DLD1 (cell line): ENCODE measurements around the gene NIPBL.
"Not testable (repeated sequence)": the region's sequence is repeated elsewhere in the genome, so short reads cannot be mapped to it uniquely, and the experiment has no call there.

Experiments
- in situ Hi-C: cut with HindIII; loops from 2 replicates; pipeline ENCODE4 v1.10.0; 2017; ENCODE audit warnings: low sequenced_read_pairs

The NIPBL gene, protein sequence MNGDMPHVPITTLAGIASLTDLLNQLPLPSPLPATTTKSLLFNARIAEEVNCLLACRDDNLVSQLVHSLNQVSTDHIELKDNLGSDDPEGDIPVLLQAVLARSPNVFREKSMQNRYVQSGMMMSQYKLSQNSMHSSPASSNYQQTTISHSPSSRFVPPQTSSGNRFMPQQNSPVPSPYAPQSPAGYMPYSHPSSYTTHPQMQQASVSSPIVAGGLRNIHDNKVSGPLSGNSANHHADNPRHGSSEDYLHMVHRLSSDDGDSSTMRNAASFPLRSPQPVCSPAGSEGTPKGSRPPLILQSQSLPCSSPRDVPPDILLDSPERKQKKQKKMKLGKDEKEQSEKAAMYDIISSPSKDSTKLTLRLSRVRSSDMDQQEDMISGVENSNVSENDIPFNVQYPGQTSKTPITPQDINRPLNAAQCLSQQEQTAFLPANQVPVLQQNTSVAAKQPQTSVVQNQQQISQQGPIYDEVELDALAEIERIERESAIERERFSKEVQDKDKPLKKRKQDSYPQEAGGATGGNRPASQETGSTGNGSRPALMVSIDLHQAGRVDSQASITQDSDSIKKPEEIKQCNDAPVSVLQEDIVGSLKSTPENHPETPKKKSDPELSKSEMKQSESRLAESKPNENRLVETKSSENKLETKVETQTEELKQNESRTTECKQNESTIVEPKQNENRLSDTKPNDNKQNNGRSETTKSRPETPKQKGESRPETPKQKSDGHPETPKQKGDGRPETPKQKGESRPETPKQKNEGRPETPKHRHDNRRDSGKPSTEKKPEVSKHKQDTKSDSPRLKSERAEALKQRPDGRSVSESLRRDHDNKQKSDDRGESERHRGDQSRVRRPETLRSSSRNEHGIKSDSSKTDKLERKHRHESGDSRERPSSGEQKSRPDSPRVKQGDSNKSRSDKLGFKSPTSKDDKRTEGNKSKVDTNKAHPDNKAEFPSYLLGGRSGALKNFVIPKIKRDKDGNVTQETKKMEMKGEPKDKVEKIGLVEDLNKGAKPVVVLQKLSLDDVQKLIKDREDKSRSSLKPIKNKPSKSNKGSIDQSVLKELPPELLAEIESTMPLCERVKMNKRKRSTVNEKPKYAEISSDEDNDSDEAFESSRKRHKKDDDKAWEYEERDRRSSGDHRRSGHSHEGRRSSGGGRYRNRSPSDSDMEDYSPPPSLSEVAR (N-terminal part only)

DNA sequence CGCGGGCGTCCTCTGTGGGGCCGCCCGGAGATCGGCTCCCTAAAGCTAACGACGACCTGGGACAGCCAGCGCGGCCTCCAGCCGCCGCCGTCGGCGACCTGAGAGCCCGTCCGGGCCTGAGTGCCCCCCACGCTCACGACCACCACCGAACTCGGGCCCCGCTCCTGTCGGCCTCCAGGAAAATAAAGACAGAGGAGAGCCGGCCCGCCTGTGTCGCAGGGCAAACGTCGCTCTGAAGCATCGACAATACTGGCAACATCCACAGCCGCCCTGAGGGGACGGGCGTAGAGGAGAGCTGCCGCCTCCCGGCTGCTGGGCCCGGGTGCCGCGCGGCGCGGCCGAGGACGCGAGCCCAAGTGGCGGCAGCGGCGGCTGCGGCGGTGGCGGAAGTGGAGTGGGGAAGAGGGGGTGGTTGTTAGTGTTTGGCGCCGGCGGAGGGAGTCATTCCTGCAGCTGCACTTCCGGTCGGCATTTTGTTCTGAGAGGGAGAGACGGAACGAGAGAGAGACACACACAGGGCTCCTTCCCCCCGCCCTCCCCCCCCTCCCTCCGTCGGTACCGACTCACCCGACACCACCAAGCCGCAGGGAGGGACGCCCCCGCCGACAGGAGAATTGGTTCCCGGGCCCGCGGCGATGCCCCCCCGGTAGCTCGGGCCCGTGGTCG lies at the start of gene NIPBL:
TSS of gene NIPBL (plus strand) at position 471 of the 666 bp plus-strand sequence. CDS start 76,928 bp downstream, outside the sequence.
- in situ Hi-C loops = no loop called here

DNA sequence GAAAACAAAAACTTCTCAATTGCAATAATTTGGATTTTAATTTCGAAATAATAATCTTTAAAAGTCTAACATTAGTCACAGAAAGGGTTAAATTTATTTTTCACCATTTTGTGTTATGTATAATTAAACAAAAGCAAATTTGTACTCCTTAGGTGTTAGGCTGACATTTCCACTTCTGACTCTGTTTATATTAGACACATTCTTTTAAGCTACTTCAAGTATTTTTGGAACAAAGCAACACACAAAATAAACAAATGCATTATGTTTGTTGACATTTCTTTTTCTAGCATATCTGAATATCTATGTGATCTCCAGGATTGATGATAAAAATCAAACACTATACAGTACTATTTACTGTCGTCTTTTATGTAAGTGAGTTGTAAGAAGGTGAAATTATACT lies 44.3 kb upstream of the NIPBL start:
- in situ Hi-C loops = no loop called here

DNA sequence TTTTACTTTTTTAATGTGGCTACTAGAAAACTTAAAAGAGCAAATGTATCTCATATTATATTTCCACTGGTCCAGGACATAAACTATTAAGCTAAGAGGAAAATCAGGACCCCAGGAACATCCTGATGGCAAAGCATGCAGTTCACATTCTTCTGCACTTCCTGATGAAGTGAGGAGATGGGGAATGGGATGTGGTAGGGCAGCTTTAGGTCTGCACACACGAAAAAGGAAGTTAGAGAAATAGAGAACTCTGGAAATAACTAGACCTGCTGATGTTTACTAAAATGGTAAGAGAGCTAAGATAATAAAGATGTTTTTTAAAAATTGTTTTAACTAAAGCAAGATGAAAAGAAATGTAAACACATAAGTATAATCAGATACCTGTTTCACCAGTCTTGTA lies 39.7 kb upstream of the NIPBL start:
- in situ Hi-C loops = no loop called here

DNA sequence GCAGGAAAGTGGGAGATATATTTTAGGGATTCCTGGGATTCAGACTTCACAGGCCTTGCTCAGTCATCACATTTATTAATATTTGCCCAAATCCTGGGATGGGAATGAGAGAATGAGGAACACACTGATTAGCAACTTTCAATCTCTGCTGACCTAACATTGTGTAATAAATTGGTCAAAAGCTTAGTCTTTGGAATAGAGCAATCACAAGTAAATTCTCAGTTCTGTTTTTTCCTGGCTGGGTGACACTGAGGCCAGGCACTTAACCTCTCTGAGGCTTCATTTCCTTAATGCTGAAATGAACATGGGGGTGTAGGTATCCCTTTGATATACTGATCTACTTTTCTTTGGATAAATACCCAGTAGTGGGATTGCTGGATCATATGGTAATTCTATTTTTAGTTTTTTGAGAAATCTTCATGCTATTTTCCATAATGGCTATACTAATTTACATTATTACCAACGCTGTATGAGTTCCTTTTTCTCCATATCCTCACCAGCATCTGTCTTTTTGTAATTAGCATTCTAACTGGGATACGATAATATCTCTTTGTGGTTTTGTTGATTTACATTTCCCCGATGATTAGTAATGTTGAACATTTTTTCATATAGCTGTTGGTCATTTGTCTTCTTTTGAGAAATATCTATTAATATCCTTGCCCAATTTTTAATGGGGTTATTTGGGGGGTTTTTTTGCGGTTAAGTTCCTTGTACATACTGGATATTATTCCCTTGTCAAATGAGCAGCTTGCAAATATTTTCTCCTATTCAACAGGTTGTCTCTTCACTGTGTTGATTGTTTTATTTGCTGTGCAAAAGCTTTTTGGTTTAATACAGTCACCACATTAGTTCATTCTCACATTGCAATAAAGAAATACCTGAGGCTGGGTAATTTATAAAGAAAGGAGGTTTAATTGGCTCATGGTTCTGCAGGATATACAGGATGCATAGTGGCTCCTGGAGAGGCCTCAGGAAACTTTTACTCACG lies 36.8 kb upstream of the NIPBL start:
- in situ Hi-C loops = no loop called here

DNA sequence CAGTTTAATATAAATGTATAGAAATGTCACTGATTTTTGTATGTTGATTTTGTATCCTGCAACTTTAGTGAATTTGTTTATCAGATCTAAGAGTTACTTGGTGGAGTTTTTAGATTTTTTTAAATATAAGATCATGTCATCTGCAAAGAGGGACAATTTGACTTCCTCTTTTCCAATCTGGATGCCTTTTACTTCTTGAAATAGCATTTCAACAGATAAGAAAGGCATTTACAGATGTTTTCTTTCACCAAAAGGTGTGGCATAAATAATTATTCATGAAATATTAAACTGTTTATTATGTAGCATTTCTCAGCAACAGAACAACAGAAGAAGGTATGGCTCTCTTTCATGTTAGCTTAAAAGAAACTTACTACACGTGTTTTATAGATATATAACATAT lies 34.9 kb upstream of the NIPBL start:
- in situ Hi-C loops = no loop called here

DNA sequence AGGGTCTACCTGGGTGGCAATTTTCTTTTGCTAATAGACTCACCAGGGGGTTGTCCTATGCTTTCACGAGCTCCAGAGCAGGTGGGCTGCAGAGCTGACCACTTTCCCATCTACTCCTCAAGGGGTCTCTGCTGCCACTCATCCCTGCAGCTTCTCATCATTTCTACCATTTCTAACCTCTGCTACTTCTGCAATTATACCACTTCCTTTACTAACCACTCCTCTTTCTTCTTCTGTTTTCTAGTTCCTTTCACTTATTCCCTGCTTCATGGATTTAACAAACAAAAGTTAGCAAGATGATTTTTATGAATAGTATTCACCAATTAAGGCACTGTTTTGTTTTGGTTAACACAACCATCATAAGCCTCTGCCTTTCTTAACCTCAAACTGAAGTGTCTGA lies 34.5 kb upstream of the NIPBL start:
- in situ Hi-C loops = no loop called here

DNA sequence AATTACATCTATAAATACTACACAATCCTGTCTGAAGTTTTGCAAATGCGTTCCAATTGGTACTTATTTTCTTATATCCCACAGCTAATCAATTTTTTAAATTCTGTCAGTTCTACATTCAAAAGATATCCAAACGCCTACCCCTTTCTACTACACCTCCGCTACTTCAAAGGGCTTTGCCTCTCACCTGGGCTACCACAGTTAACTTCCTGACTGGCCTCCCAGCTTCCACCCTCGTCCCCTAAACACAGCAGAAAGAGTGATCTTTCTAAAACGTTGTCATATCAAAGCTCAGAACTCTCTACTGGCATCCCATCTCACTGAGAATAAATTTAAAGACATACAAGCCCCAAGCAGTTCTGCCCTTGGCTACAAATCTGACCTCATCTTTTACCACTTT lies 32.3 kb upstream of the NIPBL start:
- in situ Hi-C loops = no loop called here

DNA sequence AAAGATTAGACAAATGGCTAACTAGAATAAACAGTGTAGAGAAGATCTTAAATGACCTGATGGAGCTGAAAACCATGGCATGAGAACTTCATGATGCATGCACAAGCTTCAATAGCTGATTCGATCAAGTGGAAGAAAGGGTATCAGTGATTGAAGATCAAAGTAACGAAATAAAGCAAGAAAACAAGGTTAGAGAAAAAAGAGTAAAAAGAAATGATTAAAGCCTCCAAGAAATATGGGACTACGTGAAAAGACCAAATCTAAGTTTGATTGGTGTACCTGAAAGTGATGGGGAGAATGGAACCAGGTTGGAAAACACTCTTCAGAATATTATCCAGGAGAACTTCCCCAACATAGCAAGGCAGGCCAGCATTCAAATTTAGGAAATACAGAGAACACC lies 28.0 kb upstream of the NIPBL start:
- in situ Hi-C loops = not testable (repeated sequence)

DNA sequence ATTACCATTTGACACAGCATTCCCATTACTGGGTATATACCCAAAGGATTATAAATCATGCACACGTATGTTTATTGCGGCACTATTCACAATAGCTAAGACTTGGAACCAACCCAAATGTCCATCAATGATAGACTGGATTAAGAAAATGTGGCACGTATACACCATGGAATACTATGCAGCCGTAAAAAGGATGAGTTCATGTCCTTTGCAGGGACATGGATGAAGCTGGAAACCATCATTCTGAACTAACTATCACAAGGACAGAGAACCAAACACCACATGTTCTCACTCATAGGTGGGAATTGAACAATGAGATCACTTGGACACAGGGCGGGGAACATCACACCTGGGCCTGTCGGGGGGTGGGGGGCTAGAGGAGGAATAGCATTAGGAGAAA lies 23.7 kb upstream of the NIPBL start:
- in situ Hi-C loops = loop anchor here (25.0 kb wide), 1 partner anchor 91 kb away; no protein-coding TSS in a partner anchor

DNA sequence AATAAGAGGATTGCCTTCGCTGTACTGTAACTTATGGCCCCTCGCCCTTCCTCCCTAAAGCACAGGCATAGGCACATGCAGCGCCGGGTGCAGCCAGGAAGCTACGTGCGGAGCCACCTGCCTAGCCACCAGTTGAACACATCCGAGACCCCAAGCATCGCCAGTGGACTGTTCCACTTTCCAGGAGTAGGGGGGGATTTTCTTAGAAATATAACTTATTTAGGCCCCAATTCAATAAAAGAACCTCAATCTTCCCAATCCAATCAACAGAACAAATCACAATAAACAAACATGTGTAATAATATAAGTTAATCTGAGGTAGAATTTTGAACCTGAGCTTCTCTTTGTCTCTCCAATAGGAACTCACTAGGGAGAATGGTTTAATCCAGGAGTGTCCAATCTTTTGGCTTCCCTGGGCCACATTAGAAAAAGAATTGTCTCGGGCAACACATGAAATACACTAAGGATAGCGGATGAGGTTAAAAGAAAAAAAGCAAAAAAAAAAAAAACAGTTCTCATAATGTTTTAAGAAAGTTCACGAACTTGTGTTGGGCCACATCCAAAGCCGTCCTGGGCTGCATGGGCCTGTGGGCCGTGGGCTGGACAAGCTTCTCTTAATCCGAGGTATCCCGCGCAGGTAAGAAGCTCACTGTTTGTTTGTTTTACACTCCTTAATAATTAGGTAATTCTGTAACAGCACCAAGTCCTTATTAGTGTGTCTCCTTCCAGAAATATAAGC lies 22.0 kb upstream of the NIPBL start:
- in situ Hi-C loops = loop anchor here (25.0 kb wide), 1 partner anchor 92 kb away; no protein-coding TSS in a partner anchor

DNA sequence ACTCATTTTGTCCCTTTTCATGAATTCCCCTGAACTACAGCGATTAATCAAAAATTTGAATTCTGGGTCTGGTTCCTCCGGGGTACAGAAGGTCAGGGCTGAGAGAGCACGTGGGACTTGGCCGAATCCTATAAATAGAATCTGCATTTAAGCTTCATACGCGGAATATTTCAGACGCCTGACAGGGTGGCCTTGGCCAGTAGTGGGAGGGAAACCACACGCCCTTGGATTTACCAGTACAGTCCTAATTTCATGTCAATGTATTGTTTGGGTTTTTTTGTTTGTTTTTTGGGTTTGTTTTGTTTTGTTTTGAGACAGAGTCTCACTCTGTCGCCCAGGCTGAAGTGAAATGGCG lies 21.5 kb upstream of the NIPBL start:
- in situ Hi-C loops = loop anchor here (25.0 kb wide), 1 partner anchor 93 kb away; no protein-coding TSS in a partner anchor

DNA sequence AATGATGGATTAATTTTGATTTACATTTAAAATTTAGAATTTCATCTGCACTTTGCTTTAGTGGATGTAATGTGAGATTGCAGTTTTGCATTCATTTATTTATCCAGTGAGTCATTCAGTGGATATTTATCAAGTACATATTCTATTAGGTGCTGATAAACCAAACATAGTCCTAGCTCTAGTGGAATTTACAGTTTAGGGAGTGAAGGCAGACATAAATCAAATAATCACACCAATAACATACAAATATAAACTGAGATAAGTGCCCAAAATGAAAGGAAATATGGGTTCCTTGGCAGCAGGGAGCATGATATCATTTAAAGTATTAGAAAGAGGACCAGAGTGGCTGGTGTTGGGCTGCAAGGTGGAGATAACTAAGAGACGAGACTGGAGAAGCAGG lies 14.7 kb upstream of the NIPBL start:
- in situ Hi-C loops = loop anchor here (25.0 kb wide), 1 partner anchor 100 kb away; no protein-coding TSS in a partner anchor

DNA sequence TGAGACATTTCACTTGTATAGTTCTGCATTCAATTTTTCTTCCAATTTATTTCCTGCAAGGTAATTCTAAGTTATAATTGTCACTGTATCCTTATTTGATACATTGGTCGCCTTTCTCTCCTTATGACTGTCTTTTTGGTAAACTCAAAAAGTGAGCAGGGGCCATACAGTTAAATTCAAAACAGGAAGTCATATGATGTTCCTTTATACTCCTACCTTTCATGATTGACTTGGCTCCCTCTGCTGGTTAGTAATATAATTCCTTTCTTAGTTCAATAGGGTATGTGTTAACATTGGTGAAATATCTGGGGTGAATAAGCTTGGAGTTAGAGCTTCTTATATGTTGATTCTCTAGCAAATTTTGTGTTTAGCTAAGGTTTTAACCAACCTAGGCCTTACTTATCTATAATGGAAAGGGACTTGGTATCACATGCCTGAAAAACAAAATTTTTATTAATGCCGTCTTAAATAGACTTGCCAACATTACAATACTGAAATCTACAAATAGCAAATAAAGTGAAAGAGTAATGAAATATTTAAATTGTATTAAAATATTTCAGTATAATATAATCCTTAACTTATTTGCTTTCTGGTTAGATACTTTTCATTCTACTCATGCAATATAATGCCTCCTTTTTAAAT lies 6.0 kb upstream of the NIPBL start:
- in situ Hi-C loops = loop anchor here (25.0 kb wide), 1 partner anchor 108 kb away; no protein-coding TSS in a partner anchor

DNA sequence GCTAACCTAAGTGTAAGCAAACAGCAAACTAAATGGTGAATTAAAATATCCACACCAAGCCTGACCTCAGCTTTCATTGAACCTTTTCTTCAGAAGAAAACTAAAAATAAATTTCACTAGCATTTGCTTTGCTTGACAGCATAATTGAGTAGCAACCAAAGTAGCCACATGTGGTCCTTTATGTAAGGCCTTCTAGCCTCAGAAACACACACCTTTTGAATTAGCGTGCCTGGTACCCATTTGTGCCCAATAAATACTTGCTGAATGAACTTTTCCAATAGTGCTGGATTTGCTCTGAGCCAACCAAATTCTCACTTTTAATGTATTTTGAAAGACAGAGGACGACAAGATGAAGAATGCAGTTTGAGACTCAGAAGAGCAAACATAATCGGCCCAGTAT lies 2.1 kb upstream of the NIPBL start:
- in situ Hi-C loops = loop anchor here (25.0 kb wide), 1 partner anchor 112 kb away; no protein-coding TSS in a partner anchor

DNA sequence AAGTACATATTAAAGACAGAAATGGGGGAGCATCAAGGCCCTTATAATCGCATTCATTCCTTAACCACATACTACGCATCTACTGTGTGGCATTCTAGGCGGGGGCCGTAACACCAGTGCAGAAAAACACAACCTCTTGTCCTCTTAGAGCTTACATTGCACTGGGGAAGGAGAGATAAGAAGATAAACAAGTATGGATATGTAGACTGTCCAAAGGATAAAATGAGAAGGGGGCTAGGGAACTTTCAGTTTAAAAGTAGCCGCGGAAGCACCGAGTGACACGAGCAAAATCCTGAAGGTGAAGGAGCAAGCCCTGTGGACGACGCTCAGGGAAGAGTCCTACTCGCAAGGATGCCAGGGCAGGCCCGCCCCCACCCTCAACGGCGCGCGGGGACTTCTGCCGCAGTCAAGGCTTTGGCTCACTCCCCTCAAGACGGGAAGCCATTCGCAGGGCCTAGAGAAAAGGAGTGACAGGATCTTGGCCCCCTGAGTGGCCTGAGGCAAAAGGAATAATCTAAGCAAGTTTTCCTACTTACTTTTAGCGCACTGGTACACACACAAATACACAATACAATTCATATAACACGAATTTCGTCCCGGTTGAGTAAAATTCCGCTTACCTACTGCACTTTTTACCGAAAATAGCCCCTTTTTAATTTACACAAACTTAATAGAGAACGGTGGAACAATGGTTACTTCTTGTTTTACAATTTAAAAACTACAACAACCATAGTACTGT lies 1.3 kb upstream of the NIPBL start:
- in situ Hi-C loops = no loop called here

DNA sequence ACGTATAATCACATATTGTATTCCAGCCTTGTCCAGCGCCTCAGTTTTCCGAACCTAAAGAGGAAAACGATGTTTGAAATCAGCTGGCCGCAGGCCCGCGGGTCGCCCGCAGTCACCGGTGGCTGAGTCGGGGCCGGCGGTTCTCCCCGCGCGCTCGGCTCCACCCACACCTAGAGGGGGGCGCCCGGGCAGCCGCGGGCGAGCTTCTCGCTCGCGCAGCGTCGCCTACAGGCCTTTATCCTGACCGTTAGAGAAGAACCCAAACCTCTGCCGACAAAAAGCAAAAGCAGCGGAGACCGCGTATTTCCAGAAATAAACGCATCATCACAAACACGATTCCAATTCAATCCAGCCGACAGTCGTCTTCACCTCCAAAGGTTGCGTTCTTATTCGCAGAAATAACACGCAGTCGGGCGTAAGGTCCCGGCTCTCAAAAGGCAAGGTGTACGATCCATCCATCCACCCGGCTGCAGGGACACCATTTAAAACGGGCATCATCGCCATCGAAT lies 725 bp upstream of the NIPBL start:
- in situ Hi-C loops = no loop called here

DNA sequence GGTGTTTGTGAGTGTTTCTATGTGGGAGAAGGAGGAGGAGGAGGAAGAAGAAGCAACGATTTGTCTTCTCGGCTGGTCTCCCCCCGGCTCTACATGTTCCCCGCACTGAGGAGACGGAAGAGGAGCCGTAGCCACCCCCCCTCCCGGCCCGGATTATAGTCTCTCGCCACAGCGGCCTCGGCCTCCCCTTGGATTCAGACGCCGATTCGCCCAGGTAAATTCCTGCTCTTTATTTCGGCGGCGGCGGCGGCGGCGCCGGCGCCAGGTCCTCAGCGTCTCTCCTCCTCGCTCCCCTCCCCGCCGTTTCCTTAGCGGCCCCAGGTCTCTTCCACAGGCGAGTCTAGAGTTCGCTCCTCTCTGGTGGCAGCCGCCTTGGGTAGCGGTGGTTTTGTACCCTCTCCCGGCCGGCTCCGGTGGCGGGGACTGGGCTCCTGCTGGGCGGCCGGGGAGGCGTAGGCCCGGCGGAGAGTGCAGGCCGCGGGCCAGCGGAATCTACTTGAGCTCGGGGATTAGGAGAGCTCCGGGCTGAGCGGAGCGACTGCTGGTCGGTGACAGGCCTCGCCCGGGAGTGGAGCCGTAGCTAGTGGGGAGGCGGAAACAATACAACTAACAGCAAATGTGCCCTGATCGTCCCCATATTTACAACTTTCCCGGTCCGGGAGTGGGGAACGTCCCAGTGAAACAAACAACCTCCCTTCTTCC lies 547 bp downstream of the NIPBL start:
- in situ Hi-C loops = no loop called here
